Lower leg skin (tissue), 4 donors: ENCODE results near the gene CKS1B. TPM values are rescaled to one million over a fixed set of nuclear protein-coding genes. Genes with fewer than 3 reads are reported as not detected.

Experiments
- DNase-seq, 2 donors: peaks; one replicate each; pipeline ENCODE4 v3.0.0-alpha.2; 2019; ENCODE audit warnings: low spot score in 2 of 2
- H3K4me3 ChIP-seq: fragments of 200-600 bp; sonication (generic); 2 replicates; pipeline ENCODE4 v1.5.1; 2017; ENCODE audit warnings: mild to moderate bottlenecking, low read depth; ENCODE audit not compliant: poor library complexity, severe bottlenecking
- POLR2A ChIP-seq, 2 donors: fragments of 450-650 bp; IDR thresholded peaks; one replicate each; pipeline ENCODE4 v1.6.1; 2016 to 2017; ENCODE audit warnings: antibody characterized with exemption in 2 of 2, mild to moderate bottlenecking in 1 of 2, moderate library complexity in 1 of 2
- WGBS, 2 donors: methylation state at CpG; one replicate each; pipeline ENCODE4 v1.1.5; 2018; 5-methylcytosine and 5-hydroxymethylcytosine counted together
- intact Hi-C: fragments of 100-400 bp; cut with DNase I; formaldehyde crosslinking; loops from one replicate; pipeline ENCODE4 v1.15.0; 2023; ENCODE audit warnings: low total_unique reads
- total RNA-seq, 4 donors: library from RNA; depleted of rRNA; stranded (reverse); fragments of >200 nt; gene quantifications; one replicate each; pipeline ENCODE4 v1.1.0, GENCODE V29; 2016
- TF ChIP-seq, protein P1 (sequence below), 3 donors: fragments of 450-650 bp; IDR thresholded peaks; one replicate each; pipeline ENCODE4 v1.5.1; 2016; ENCODE audit warnings: antibody characterized with exemption in 3 of 3, mild to moderate bottlenecking in 3 of 3, moderate library complexity in 2 of 3

Gene CKS1B
- total RNA-seq, 4 donors from 2014 or later: 40.0 to 58.7 (median 45.3) TPM

DNA sequence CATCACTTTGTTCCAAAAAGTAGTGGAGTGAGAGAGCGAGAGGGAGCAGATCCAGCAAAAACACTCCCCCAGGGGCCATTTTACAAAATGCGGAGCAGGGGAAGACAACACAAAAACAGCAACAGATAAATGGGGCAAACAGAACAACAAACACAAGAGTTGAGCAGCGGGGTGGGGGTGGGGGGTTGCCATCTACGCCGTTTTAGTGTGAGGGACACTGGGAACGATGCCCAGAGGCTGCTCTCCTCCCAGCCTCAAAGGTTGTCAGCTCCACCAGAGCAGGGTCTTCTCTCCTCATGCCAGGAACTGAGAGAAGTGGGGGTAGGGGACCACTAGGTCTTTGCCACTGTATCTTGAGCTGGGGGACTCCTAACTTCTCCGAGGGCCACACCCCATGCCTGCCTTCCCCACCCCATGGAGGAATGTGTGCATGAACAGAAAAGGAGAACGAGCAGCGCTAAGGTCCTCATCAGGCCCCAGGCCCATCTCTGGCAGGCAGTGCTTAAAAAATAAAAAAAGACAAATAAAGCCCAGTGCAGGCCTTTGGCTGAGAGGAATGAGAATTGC lies 17.3 kb upstream of the CKS1B start:
- TF ChIP-seq, protein P1, sequence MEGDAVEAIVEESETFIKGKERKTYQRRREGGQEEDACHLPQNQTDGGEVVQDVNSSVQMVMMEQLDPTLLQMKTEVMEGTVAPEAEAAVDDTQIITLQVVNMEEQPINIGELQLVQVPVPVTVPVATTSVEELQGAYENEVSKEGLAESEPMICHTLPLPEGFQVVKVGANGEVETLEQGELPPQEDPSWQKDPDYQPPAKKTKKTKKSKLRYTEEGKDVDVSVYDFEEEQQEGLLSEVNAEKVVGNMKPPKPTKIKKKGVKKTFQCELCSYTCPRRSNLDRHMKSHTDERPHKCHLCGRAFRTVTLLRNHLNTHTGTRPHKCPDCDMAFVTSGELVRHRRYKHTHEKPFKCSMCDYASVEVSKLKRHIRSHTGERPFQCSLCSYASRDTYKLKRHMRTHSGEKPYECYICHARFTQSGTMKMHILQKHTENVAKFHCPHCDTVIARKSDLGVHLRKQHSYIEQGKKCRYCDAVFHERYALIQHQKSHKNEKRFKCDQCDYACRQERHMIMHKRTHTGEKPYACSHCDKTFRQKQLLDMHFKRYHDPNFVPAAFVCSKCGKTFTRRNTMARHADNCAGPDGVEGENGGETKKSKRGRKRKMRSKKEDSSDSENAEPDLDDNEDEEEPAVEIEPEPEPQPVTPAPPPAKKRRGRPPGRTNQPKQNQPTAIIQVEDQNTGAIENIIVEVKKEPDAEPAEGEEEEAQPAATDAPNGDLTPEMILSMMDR (IDR thresholded peaks at IDR 0.05): no peak
- TF ChIP-seq POLR2A (IDR thresholded peaks at IDR 0.05): no peak
- DNase-seq: no peak
- 23 to 24% methylated on average over 9 of the region's 9 CpGs for WGBS, 2 donors
- intact Hi-C loops: loop anchor here (10.0 kb wide), 1 partner anchor 98 kb away; the partner anchor contains the start of gene ADAM15
- H3K4me3 ChIP-seq: no peak overlapping the region

GRCh38 chr1:154958036-154958435 lies 16.4 kb upstream of the CKS1B start:
- DNase-seq: no peak
- intact Hi-C loops: loop anchor here (10.0 kb wide), 1 partner anchor 97 kb away; the partner anchor contains the start of gene ADAM15

GRCh38 chr1:154958681-154959425 lies 15.6 kb upstream of the CKS1B start:
- TF ChIP-seq POLR2A (IDR thresholded peaks at IDR 0.05): no peak
- TF ChIP-seq, protein P1 (IDR thresholded peaks at IDR 0.05): no peak
- no peak overlapping the region for H3K4me3 ChIP-seq
- 86 to 90% methylated on average over 9 to 16 of the region's 16 CpGs for WGBS, 2 donors
- no peak for DNase-seq
- intact Hi-C loops: loop anchor here (10.0 kb wide), 1 partner anchor 96 kb away; the partner anchor contains the start of gene ADAM15

More at GRCh38 chr1:154958036-154958435, 16.4 kb upstream of the CKS1B start:
- TF ChIP-seq POLR2A (IDR thresholded peaks at IDR 0.05): no peak
- TF ChIP-seq, protein P1 (IDR thresholded peaks at IDR 0.05): no peak
- 69 to 89% methylated on average over 2 of the region's 2 CpGs for WGBS, 2 donors
- no peak overlapping the region for H3K4me3 ChIP-seq

- 88 to 94% methylated on average over 7 of the region's 7 CpGs for WGBS, 2 donors
- TF ChIP-seq, protein P1 (IDR thresholded peaks at IDR 0.05): no peak
- no peak overlapping the region for H3K4me3 ChIP-seq
- intact Hi-C loops: loop anchor here (10.0 kb wide), 1 partner anchor 95 kb away; the partner anchor contains the start of gene ADAM15
- DNase-seq: no peak
These were observed 15.1 kb upstream of the CKS1B start for GRCh38 chr1:154959426-154959780.

- intact Hi-C loops: loop anchor here (10.0 kb wide), 1 partner anchor 54 kb away; no protein-coding TSS in a partner anchor
- no peak for DNase-seq
- TF ChIP-seq, protein P1 (IDR thresholded peaks at IDR 0.05): no peak
- WGBS, 2 donors: 23 to 25% methylated on average over 10 of the region's 10 CpGs
- H3K4me3 ChIP-seq: peak overlapping the region; percentile 67
These were observed 13.9 kb upstream of the CKS1B start for GRCh38 chr1:154960446-154961136.
